ENCODE measurements around the gene ZNF280A. TPM values are rescaled to one million over a fixed set of nuclear protein-coding genes. Genes with fewer than 3 reads are reported as not detected.

The ZNF280A gene
- total RNA-seq, 1 experiment from 2014 or later, result 0.81 TPM

DNA sequence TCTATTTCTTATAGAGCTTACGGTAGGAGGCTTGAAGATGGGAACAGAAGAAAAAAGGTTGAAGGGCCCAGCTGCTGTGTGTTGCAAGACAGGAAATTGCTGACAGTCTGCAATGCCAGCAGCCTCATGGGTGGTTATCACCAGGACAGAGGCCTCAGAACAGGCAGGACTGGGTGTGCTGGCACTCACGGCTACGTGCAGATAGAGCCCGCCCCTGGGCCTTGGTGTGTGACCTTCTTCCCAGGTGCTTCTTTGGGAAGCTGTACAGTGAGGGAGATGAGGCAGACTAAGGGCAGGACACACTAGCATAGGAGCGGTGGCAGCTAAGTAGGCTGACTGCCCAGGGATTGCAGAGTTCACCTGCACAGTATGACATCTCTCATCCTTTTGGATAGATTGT, 26.4 kb upstream of the ZNF280A start:
- no peak overlapping the region for H3K4me2 ChIP-seq (ENCODE audit: low read length)
- ChIA-PET POLR2A (no interaction called here), CTCF (no interaction called here), RAD21 (ENCODE audit: low non-redundant PET in 1 of 2, low total read pairs in 2 of 2, uncharacterized antibody in 2 of 2, unreplicated experiment in 2 of 2) (no interaction called here)
- H3K4me1 ChIP-seq (ENCODE audit: control insufficient read depth in 1 of 2, insufficient read depth in 2 of 2, low read length in 2 of 2), result no peaks in the 10 kb centered on the region
- no peaks in the 10 kb centered on the region for H3K9me2 ChIP-seq (ENCODE audit: insufficient read depth)
- peaks cover 5 to 6% of the 10 kb centered on the region in 2 experiments; a peak in 1 of 4 replicates for H3K36me3 ChIP-seq (ENCODE audit: control insufficient read depth in 1 of 2, insufficient read depth in 2 of 2, low read length in 2 of 2)
- no peak for TF ChIP-seq ELF1 (IDR thresholded peaks at IDR 0.05; ENCODE audit: borderline replicate concordance, low read depth)
- TF ChIP-seq EGR1 (IDR thresholded peaks at IDR 0.05; ENCODE audit: low read depth), result no peak
- TF ChIP-seq, protein P1, sequence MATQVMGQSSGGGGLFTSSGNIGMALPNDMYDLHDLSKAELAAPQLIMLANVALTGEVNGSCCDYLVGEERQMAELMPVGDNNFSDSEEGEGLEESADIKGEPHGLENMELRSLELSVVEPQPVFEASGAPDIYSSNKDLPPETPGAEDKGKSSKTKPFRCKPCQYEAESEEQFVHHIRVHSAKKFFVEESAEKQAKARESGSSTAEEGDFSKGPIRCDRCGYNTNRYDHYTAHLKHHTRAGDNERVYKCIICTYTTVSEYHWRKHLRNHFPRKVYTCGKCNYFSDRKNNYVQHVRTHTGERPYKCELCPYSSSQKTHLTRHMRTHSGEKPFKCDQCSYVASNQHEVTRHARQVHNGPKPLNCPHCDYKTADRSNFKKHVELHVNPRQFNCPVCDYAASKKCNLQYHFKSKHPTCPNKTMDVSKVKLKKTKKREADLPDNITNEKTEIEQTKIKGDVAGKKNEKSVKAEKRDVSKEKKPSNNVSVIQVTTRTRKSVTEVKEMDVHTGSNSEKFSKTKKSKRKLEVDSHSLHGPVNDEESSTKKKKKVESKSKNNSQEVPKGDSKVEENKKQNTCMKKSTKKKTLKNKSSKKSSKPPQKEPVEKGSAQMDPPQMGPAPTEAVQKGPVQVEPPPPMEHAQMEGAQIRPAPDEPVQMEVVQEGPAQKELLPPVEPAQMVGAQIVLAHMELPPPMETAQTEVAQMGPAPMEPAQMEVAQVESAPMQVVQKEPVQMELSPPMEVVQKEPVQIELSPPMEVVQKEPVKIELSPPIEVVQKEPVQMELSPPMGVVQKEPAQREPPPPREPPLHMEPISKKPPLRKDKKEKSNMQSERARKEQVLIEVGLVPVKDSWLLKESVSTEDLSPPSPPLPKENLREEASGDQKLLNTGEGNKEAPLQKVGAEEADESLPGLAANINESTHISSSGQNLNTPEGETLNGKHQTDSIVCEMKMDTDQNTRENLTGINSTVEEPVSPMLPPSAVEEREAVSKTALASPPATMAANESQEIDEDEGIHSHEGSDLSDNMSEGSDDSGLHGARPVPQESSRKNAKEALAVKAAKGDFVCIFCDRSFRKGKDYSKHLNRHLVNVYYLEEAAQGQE (IDR thresholded peaks at IDR 0.05; ENCODE audit: low read depth), result no peak
- ATAC-seq, result no peak
- no peaks in the 10 kb centered on the region for H3K79me2 ChIP-seq (ENCODE audit: insufficient read depth, low read length)
- DNase-seq (ENCODE audit: low read depth, low spot score), result no peak
- H3K4me3 ChIP-seq (replicated peaks in 1 of 2; ENCODE audit: low read depth in 1 of 2, low read length in 2 of 2), result no peak overlapping the region
- H4K20me1 ChIP-seq (ENCODE audit: insufficient read depth), result no peaks in the 10 kb centered on the region
- no peak overlapping the region for H3K9ac ChIP-seq (ENCODE audit: low read length)
- no TSS peak for BruUV-seq (replicated peaks)
- intact Hi-C loops (cut with micrococcal nuclease), result no loop called here
- H2AFZ ChIP-seq (ENCODE audit: low read depth, low read length, poor library complexity, severe bottlenecking), result no peak overlapping the region
- no peaks in the 10 kb centered on the region for H3K27me3 ChIP-seq (ENCODE audit: insufficient read depth, low read length)
- H3K27ac ChIP-seq (ENCODE audit: low read depth, low read length), result no peak overlapping the region
- no peaks in the 10 kb centered on the region for H3K9me3 ChIP-seq (ENCODE audit: control insufficient read depth in 1 of 2, insufficient read depth in 1 of 2, low read depth in 1 of 2, low read length in 2 of 2)

DNA sequence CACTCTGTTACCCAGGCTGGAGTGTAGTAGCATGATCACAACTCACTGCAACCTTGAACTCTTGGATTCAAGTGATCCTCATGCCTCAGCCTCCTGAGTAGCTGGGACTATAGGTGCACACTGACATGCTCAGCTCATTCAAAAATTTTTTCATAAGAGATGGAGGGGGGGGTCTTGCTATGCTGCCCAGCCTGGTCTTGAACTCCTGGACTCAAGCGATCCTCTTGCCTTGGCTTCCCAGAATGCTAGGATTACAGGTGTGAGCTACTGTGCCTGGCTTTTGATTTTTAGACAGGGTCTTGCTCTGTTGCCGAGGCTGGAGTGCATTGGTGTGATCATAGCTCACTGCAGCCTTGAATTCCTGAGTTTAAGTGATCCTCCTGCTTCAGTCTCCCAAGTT, 25.0 kb upstream of the ZNF280A start:
- Histone ChIP-seq H3K9ac (ENCODE audit: low read length) (no peak overlapping the region), H3K4me2 (ENCODE audit: low read length) (no peak overlapping the region), H3K9me3 (ENCODE audit: control insufficient read depth in 1 of 2, insufficient read depth in 1 of 2, low read depth in 1 of 2, low read length in 2 of 2) (no peaks in the 10 kb centered on the region), H3K27me3 (ENCODE audit: insufficient read depth, low read length) (no peaks in the 10 kb centered on the region), H3K9me2 (ENCODE audit: insufficient read depth) (no peaks in the 10 kb centered on the region), H3K36me3 (ENCODE audit: control insufficient read depth in 1 of 2, insufficient read depth in 2 of 2, low read length in 2 of 2) (peaks cover 5 to 6% of the 10 kb centered on the region in 2 experiments; a peak in 1 of 4 replicates), H4K20me1 (ENCODE audit: insufficient read depth) (no peaks in the 10 kb centered on the region), H3K4me3 (replicated peaks in 1 of 2; ENCODE audit: low read depth in 1 of 2, low read length in 2 of 2) (no peak overlapping the region), H2AFZ (ENCODE audit: low read depth, low read length, poor library complexity, severe bottlenecking) (no peak overlapping the region), H3K27ac (ENCODE audit: low read depth, low read length) (no peak overlapping the region), H3K4me1 (ENCODE audit: control insufficient read depth in 1 of 2, insufficient read depth in 2 of 2, low read length in 2 of 2) (no peaks in the 10 kb centered on the region), H3K79me2 (ENCODE audit: insufficient read depth, low read length) (no peaks in the 10 kb centered on the region)
- ChIA-PET POLR2A (no interaction called here), RAD21 (ENCODE audit: low non-redundant PET in 1 of 2, low total read pairs in 2 of 2, uncharacterized antibody in 2 of 2, unreplicated experiment in 2 of 2) (no interaction called here), CTCF (interaction anchor here (1.0 kb wide), 1 partner anchor 15 kb away, joined by 4 read pairs; the partner anchor contains the start of gene PRAME)
- intact Hi-C loops (cut with micrococcal nuclease), result no loop called here
- BruUV-seq (replicated peaks), result no TSS peak
- no peak for ATAC-seq
- no peak for DNase-seq (ENCODE audit: low read depth, low spot score)
- no peak for TF ChIP-seq SP1 (IDR thresholded peaks at IDR 0.05; ENCODE audit: low read depth)
- no peak for TF ChIP-seq EZH2 (IDR thresholded peaks at IDR 0.05)
- TF ChIP-seq, protein P2, sequence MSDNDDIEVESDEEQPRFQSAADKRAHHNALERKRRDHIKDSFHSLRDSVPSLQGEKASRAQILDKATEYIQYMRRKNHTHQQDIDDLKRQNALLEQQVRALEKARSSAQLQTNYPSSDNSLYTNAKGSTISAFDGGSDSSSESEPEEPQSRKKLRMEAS (IDR thresholded peaks at IDR 0.05), result no peak
- no peak for TF ChIP-seq ELF1 (IDR thresholded peaks at IDR 0.05; ENCODE audit: borderline replicate concordance, low read depth)
- TF ChIP-seq, protein P3, sequence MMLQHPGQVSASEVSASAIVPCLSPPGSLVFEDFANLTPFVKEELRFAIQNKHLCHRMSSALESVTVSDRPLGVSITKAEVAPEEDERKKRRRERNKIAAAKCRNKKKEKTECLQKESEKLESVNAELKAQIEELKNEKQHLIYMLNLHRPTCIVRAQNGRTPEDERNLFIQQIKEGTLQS (IDR thresholded peaks at IDR 0.05), result no peak
- no peak for TF ChIP-seq FOSL1 (IDR thresholded peaks at IDR 0.05; ENCODE audit: low read depth)
- no peak for TF ChIP-seq SRF (IDR thresholded peaks at IDR 0.05; ENCODE audit: low read depth)
- no peak for TF ChIP-seq TCF7L2 (IDR thresholded peaks at IDR 0.05; ENCODE audit: borderline replicate concordance, extremely low read depth, insufficient read depth, insufficient read length)
- TF ChIP-seq EZH2phosphoT487 (IDR thresholded peaks at IDR 0.05; ENCODE audit: borderline replicate concordance), result no peak
- TF ChIP-seq, protein P4, sequence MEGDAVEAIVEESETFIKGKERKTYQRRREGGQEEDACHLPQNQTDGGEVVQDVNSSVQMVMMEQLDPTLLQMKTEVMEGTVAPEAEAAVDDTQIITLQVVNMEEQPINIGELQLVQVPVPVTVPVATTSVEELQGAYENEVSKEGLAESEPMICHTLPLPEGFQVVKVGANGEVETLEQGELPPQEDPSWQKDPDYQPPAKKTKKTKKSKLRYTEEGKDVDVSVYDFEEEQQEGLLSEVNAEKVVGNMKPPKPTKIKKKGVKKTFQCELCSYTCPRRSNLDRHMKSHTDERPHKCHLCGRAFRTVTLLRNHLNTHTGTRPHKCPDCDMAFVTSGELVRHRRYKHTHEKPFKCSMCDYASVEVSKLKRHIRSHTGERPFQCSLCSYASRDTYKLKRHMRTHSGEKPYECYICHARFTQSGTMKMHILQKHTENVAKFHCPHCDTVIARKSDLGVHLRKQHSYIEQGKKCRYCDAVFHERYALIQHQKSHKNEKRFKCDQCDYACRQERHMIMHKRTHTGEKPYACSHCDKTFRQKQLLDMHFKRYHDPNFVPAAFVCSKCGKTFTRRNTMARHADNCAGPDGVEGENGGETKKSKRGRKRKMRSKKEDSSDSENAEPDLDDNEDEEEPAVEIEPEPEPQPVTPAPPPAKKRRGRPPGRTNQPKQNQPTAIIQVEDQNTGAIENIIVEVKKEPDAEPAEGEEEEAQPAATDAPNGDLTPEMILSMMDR (IDR thresholded peaks at IDR 0.05 in 2 of 3, conservative IDR thresholded peaks at IDR 0.05 in 1 of 3; ENCODE audit: borderline replicate concordance in 1 of 3, insufficient read depth in 1 of 3, low read depth in 2 of 3, low read length in 2 of 3), result no peak
- no peak for TF ChIP-seq CBX3 (IDR thresholded peaks at IDR 0.05; ENCODE audit: low read depth)
- no peak for TF ChIP-seq ZNF274 (IDR thresholded peaks at IDR 0.05; ENCODE audit: low read depth, low read length)
